ENCODE data around the gene UBE2I. TPM values are rescaled to one million over a fixed set of nuclear protein-coding genes. Genes with fewer than 3 reads are reported as not detected.

The UBE2I gene
- polyA plus RNA-seq, 2 of the 4 experiments (the other 2 are of a cell fraction), result 170 to 208 TPM

- Histone ChIP-seq H3K4me1 (peaks cover 16% of the 10 kb centered on the region), H3K4me2 (no peak overlapping the region), H3K9me3 (no peaks in the 10 kb centered on the region), H3K4me3 (no peak overlapping the region), H3K27ac (no peak overlapping the region)
- POLR2A ChIA-PET, result no interaction called here
- ATAC-seq (no peak), FAIRE-seq (no peak), DNase-seq (ENCODE audit: low read depth in 1 of 2, low spot score in 1 of 2) (no peak)
- 42% methylated on average over 17 of the region's 31 CpGs for WGBS (ENCODE audit: missing lambda C conversion rate)
- TF ChIP-seq NFE2L2 (conservative IDR thresholded peaks at IDR 0.05; ENCODE audit: low read length) (no peak), CBX2 (IDR thresholded peaks at IDR 0.05; ENCODE audit: borderline replicate concordance, low read depth) (no peak), USF2 (IDR thresholded peaks at IDR 0.05) (no peak), TFCP2L1 (CRISPR knock-in tag; IDR thresholded peaks at IDR 0.05) (no peak), CTCF (IDR thresholded peaks at IDR 0.05) (no peak), MYC (IDR thresholded peaks at IDR 0.05; ENCODE audit: borderline replicate concordance, low read length) (no peak), SREBF2 (IDR thresholded peaks at IDR 0.05) (no peak), HOXB13 (CRISPR knock-in tag; IDR thresholded peaks at IDR 0.05; ENCODE audit: low read depth) (no peak), NPAS2 (CRISPR knock-in tag; IDR thresholded peaks at IDR 0.05; ENCODE audit: borderline replicate concordance) (no peak), CHD2 (IDR thresholded peaks at IDR 0.05; ENCODE audit: low read length, partially characterized antibody) (no peak), MAX (IDR thresholded peaks at IDR 0.05) (no peak), RCOR1 (IDR thresholded peaks at IDR 0.05; ENCODE audit: low read depth, low read length) (no peak), RAD21 (conservative IDR thresholded peaks at IDR 0.05 in 1 of 2, IDR thresholded peaks at IDR 0.05 in 1 of 2) (no peak), FOSL2 (IDR thresholded peaks at IDR 0.05) (no peak), FOSL2 (CRISPR knock-in tag; IDR thresholded peaks at IDR 0.05) (no peak), RNF2 (IDR thresholded peaks at IDR 0.05; ENCODE audit: borderline replicate concordance, low read depth) (no peak), ZC3H11A (IDR thresholded peaks at IDR 0.05) (no peak), KDM5A (IDR thresholded peaks at IDR 0.05) (no peak), JUN (IDR thresholded peaks at IDR 0.05) (no peak), PBX3 (IDR thresholded peaks at IDR 0.05) (no peak), HMGXB4 (CRISPR knock-in tag; IDR thresholded peaks at IDR 0.05; ENCODE audit: borderline replicate concordance) (no peak)
- CTCF ChIA-PET, result interaction anchor here (0.7 to 5.5 kb wide), 13 partner anchors 8 to 426 kb away, joined by 3 to 46 read pairs (median 6); partner anchors contain the start of genes GNPTG and TSR3
Observed at GRCh38 chr16:1338855-1339675, 29.6 kb downstream of the UBE2I start.
